Karpas-422 (cell line): Measurements from ENCODE around the gene AKT1. TPM values are rescaled to one million over a fixed set of nuclear protein-coding genes. Genes with fewer than 3 reads are reported as not detected.

ENCODE experiments used
- DNase-seq: peaks from one replicate; pipeline ENCODE4 v3.0.0-alpha.2; 2015
- H2AFZ ChIP-seq: fragments of 200-600 bp; sonication (generic); 2 replicates; pipeline ENCODE4 v1.6.1; 2014; ENCODE audit warnings: antibody characterized with exemption, low read length, mixed read lengths
- H3K27ac ChIP-seq: fragments of 200-600 bp; sonication (generic); 2 replicates; pipeline ENCODE4 v1.5.1; 2014; ENCODE audit warnings: mild to moderate bottlenecking, low read length, moderate library complexity
- H3K27me3 ChIP-seq: fragments of 200-600 bp; sonication (generic); 2 replicates; pipeline ENCODE4 v1.6.1; 2014; ENCODE audit warnings: low read length, mixed read lengths
- H3K36me3 ChIP-seq: fragments of 200-600 bp; sonication (generic); 2 replicates; pipeline ENCODE4 v1.6.1; 2014; ENCODE audit warnings: low read length, mixed read lengths; ENCODE audit not compliant: insufficient read depth
- H3K4me1 ChIP-seq: fragments of 200-600 bp; sonication (generic); 2 replicates; pipeline ENCODE4 v1.6.1; 2014; ENCODE audit warnings: mild to moderate bottlenecking, low read length, mixed read lengths
- H3K4me2 ChIP-seq: fragments of 200-600 bp; sonication (generic); 2 replicates; pipeline ENCODE4 v1.6.1; 2014; ENCODE audit warnings: low read length, low read depth, mild to moderate bottlenecking; ENCODE audit not compliant: poor library complexity, severe bottlenecking
- H3K4me3 ChIP-seq: fragments of 200-600 bp; sonication (generic); 2 replicates; pipeline ENCODE4 v1.5.1; 2014; ENCODE audit warnings: mild to moderate bottlenecking, antibody characterized with exemption, low read length, mixed read lengths
- H3K79me2 ChIP-seq: fragments of 200-600 bp; sonication (generic); 2 replicates; pipeline ENCODE4 v1.6.1; 2014; ENCODE audit warnings: mild to moderate bottlenecking, low read length, mixed read lengths
- H3K9ac ChIP-seq: fragments of 200-600 bp; sonication (generic); 2 replicates; pipeline ENCODE4 v1.6.0; 2014; ENCODE audit warnings: low read length
- H3K9me2 ChIP-seq: fragments of 200-600 bp; sonication (generic), shearing (Covaris generic); replicated peaks from 2 replicates; pipeline ENCODE4 v1.6.0; 2014; ENCODE audit warnings: mild to moderate bottlenecking, low read length, moderate library complexity; ENCODE audit not compliant: insufficient read depth
- H3K9me3 ChIP-seq: fragments of 300-700, 200-600 bp; sonication (generic); 2 replicates; pipeline ENCODE4 v1.6.1; 2014; ENCODE audit warnings: low read length, mixed read lengths
- H4K20me1 ChIP-seq: fragments of 200-600 bp; sonication (generic); 2 replicates; pipeline ENCODE4 v1.6.1; 2014; ENCODE audit warnings: mild to moderate bottlenecking, antibody characterized with exemption, low read length, low read depth; ENCODE audit not compliant: insufficient read depth
- total RNA-seq: library from RNA; depleted of rRNA; stranded (reverse); fragments of >200 nt; shearing (Covaris generic); gene quantifications from 2 replicates; pipeline ENCODE4 v1.2.3, GENCODE V29; 2014; ENCODE audit warnings: low replicate concordance

The AKT1 gene
- total RNA-seq, 1 experiment from 2014 or later, result 70.4 TPM

GRCh38 chr14:104782086-104782807 lies 13.3 kb downstream of the AKT1 start:
- Histone ChIP-seq H3K9me2 (no peaks in the 10 kb centered on the region), H3K4me3 (no peak overlapping the region), H3K9me3 (no peaks in the 10 kb centered on the region), H3K4me1 (no peaks in the 10 kb centered on the region), H3K9ac (no peak overlapping the region), H3K27me3 (no peaks in the 10 kb centered on the region), H2AFZ (no peak overlapping the region), H3K79me2 (no peaks in the 10 kb centered on the region; the same call in 1 of the 2 replicates), H4K20me1 (peaks cover 41% of the 10 kb centered on the region; the same call in 1 of the 2 replicates), H3K27ac (no peak overlapping the region), H3K36me3 (peaks cover 8% of the 10 kb centered on the region; the same call in 1 of the 2 replicates), H3K4me2 (no peak overlapping the region)
- no peak for DNase-seq

DNA sequence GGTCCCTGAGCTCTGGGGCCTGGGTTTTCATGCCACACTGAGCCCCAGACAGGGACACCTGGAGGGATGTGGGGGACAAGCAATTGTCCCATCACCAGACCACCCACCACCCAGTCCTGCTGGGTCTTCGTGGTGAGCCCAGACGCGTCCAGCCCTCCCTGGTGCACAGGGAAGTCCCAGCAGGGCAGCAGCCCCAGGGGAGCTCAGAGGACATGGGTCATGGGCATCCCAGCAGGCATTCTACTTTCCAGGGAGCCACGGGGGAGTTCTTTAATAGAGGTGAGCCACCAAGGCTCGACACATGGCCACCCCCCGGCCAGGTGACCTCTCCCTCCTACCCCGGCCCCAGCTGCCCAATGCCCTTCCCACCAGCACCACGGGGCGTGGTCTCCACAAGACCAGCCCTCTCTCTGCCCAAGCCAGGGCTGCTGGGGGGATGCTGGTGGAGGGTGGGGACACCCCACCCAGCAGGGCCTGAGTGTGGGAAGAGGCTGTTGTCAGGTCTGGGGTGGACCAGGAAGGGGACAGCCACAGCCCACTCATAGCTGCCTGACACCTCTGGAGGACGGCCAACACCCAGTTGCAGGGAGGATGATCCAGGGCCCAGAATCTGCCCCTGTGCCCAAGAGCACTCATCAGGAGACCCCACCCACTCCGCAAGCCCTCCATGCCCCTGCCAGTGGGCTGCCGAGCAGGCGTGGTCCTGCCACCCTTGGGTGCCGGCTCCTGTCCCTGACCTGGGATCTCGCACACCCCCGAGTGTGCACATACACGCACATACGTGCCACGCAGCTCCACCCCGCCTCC lies 14.1 kb downstream of the AKT1 start:
- Histone ChIP-seq H3K79me2 (no peaks in the 10 kb centered on the region; the same call in 1 of the 2 replicates), H3K36me3 (peaks cover 16% of the 10 kb centered on the region), H3K9ac (no peak overlapping the region), H3K4me3 (no peak overlapping the region), H2AFZ (no peak overlapping the region), H3K9me3 (no peaks in the 10 kb centered on the region), H3K9me2 (no peaks in the 10 kb centered on the region), H4K20me1 (peaks cover 38% of the 10 kb centered on the region; the same call in 1 of the 2 replicates), H3K4me2 (no peak overlapping the region), H3K27ac (no peak overlapping the region), H3K4me1 (no peaks in the 10 kb centered on the region), H3K27me3 (no peaks in the 10 kb centered on the region)
- DNase-seq, result no peak

DNA sequence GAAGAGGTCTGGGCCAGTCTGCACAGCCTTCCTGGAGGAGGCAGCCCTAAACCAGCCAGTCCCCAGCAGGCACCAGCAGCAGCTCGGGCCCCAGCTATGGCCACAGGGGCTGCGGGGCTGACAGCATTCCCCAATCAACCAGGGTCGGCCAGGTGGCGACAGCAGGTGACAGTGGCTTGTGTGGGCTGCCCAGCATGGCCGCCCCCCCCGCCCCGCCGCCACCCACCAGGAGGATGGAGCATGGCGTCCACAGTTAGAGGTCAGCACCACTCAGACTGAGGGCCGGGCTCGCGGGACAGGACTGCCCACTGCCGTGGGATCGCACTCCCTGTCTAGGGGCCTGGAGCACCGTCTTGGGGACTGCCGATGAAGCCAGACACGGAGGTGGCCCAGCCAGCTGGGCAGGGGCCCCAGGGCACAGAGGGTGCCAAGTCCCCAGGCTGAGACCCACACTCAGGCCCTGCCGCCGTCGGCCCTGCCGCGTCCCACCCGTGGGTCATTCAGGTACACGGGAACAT lies 15.0 kb downstream of the AKT1 start:
- Histone ChIP-seq H3K9me3 (no peaks in the 10 kb centered on the region), H4K20me1 (peaks cover 36% of the 10 kb centered on the region; the same call in 1 of the 2 replicates), H3K4me2 (no peak overlapping the region), H3K27me3 (no peaks in the 10 kb centered on the region), H3K4me3 (no peak overlapping the region), H3K9me2 (no peaks in the 10 kb centered on the region), H3K79me2 (no peaks in the 10 kb centered on the region; the same call in 1 of the 2 replicates), H3K27ac (no peak overlapping the region), H3K9ac (no peak overlapping the region), H2AFZ (no peak overlapping the region), H3K36me3 (peaks cover 21% of the 10 kb centered on the region), H3K4me1 (no peaks in the 10 kb centered on the region)
- DNase-seq, result no peak

DNA sequence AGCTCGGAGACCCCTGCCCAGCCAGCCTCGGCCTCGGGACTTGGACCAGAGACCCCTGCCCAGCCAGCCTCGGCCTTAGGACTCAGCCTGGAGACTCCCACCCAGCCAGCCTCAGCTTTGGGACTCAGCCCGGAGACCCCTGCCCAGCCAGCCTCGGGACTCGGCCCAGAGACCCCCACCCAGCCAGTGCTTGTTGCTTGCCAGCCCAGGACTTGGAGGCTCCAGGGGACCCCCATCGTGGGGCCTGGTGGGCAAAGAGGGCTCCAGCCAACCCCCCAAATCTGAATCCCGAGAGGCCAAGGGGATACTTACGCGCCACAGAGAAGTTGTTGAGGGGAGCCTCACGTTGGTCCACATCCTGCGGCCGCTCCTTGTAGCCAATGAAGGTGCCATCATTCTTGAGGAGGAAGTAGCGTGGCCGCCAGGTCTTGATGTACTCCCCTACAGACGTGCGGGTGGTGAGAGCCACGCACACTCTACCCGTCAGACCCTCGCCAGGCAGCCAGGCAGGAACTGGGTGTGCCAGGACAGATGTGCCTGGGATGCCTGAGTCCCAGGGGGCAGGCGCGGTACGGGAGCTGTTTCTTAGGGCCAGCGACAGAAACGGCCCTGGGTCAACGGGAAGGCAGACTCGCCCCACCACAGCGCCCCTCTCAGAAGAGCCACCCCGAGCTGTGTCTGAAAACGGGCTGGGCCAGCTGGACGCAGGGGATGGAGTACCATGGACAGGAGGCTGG lies 15.6 kb downstream of the AKT1 start:
- Histone ChIP-seq H3K9ac (no peak overlapping the region), H3K4me2 (no peak overlapping the region), H3K4me1 (no peaks in the 10 kb centered on the region), H3K9me2 (no peaks in the 10 kb centered on the region), H2AFZ (no peak overlapping the region), H4K20me1 (peaks cover 29% of the 10 kb centered on the region; the same call in 1 of the 2 replicates), H3K9me3 (no peaks in the 10 kb centered on the region), H3K79me2 (no peaks in the 10 kb centered on the region; the same call in 1 of the 2 replicates), H3K4me3 (no peak overlapping the region), H3K27me3 (no peaks in the 10 kb centered on the region), H3K27ac (no peak overlapping the region), H3K36me3 (peaks cover 26% of the 10 kb centered on the region)
- no peak for DNase-seq

DNA sequence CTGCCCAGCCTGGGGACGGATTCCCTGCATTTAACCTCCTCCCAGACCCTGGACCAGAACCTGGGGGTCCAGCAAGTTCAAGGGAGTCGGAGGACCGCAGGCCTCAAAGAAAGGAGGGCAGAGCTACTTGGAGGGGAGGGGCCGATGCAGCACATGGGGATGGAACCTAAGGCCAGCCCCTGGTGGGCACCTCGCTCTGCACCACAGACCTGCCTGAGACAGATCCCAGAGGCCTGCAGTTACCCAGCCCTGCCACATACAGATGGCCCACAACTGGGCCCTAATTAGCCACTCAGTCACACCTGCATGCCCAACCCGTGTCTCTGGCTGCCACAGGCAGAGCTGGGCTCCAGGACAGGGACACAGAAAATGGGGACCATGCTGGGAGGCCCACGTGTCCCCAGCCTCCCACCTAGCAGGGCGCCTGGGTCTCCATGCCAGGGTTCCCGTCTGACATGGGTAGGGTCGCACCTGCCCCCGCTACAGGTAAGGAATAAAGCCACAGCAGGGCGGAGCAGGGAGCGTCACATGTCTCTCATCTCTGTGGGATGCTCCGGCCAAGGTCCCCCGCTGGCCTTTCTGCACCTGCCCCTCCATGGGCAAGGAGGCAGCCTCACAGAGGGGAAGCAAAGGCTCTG lies 16.7 kb downstream of the AKT1 start:
- DNase-seq, result no peak
- no peaks in the 10 kb centered on the region for H3K27me3 ChIP-seq
- H3K4me3 ChIP-seq, result no peak overlapping the region
- peaks cover 30% of the 10 kb centered on the region for H3K36me3 ChIP-seq
- H3K27ac ChIP-seq, result no peak overlapping the region
- H4K20me1 ChIP-seq, result peaks cover 24% of the 10 kb centered on the region; the same call in 1 of the 2 replicates
- no peaks in the 10 kb centered on the region for H3K79me2 ChIP-seq
- H2AFZ ChIP-seq, result no peak overlapping the region
- no peaks in the 10 kb centered on the region for H3K4me1 ChIP-seq
- no peaks in the 10 kb centered on the region for H3K9me3 ChIP-seq
- H3K9me2 ChIP-seq, result no peaks in the 10 kb centered on the region
- H3K4me2 ChIP-seq, result no peak overlapping the region
- H3K9ac ChIP-seq, result no peak overlapping the region

GRCh38 chr14:104777808-104778249 lies 17.7 kb downstream of the AKT1 start:
- no peak overlapping the region for H3K4me2 ChIP-seq
- H3K79me2 ChIP-seq, result no peaks in the 10 kb centered on the region
- H3K9me2 ChIP-seq, result no peaks in the 10 kb centered on the region
- H3K36me3 ChIP-seq, result peaks cover 37% of the 10 kb centered on the region
- no peaks in the 10 kb centered on the region for H3K4me1 ChIP-seq
- no peak overlapping the region for H3K9ac ChIP-seq
- DNase-seq, result no peak
- no peaks in the 10 kb centered on the region for H3K9me3 ChIP-seq
- no peak overlapping the region for H3K4me3 ChIP-seq
- H3K27me3 ChIP-seq, result no peaks in the 10 kb centered on the region
- no peak overlapping the region for H3K27ac ChIP-seq
- peaks cover 22% of the 10 kb centered on the region; the same call in 1 of the 2 replicates for H4K20me1 ChIP-seq
- no peak overlapping the region for H2AFZ ChIP-seq

DNA sequence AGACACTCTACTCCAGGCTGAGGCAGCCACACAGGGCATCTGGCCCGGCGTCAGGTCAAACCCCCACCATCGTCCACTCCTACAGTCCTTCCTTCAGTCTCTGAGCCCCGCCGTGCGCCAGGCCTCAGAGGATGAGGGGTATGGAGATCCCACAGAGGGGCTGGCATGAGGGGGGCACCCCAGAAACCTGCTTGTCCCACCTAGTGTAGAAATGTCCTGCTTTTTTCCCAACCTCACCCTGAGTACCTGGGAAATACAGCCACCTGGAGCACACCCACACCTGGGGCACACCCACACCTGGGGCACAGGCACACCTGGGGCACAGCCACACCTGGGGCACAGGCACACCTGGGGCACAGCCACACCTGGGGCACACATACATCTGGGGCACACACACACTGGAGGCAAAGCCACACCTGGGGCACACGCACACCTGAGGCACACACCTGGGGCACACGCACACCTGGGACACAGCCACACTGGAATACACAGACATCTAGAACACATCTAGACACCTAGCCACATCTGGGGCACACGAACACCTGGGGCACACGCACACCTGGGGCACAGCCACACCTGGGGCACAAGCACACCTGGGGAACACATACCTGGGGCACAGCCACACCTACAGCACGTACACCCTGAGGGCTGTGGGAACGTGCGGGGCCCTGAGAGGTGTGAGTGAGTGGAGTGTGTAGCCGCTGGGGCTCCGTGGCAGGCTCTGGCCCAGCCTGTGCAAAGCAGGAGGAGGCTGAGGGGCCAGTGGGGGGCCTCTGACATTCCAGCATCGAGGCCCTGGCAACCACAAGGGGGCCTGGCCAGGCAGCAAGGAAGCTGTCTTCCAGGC lies 18.4 kb downstream of the AKT1 start:
- Histone ChIP-seq H3K4me1 (no peaks in the 10 kb centered on the region), H3K27ac (no peak overlapping the region), H3K4me3 (no peak overlapping the region), H3K9me2 (no peaks in the 10 kb centered on the region), H3K36me3 (peaks cover 43% of the 10 kb centered on the region), H3K27me3 (no peaks in the 10 kb centered on the region), H2AFZ (no peak overlapping the region), H3K4me2 (no peak overlapping the region), H3K9ac (no peak overlapping the region), H3K79me2 (no peaks in the 10 kb centered on the region), H3K9me3 (no peaks in the 10 kb centered on the region), H4K20me1 (peaks cover 22% of the 10 kb centered on the region; the same call in 1 of the 2 replicates)
- DNase-seq, result no peak
